KBM-7 (cell line): ENCODE results near the gene TMEM53.

ENCODE experiments used
- DNase-seq: peaks from one replicate; pipeline ENCODE4 v3.0.0-alpha.2; 2015
- in situ Hi-C: fragments of 300-500 bp; cut with MboI; formaldehyde crosslinking; loops from 2 replicates; pipeline ENCODE4 v1.14.3; 2020; ENCODE audit warnings: low sequenced_read_pairs, low pct_unique_long_range_greater_than_20kb, mixed read lengths

TMEM53 gene

DNA sequence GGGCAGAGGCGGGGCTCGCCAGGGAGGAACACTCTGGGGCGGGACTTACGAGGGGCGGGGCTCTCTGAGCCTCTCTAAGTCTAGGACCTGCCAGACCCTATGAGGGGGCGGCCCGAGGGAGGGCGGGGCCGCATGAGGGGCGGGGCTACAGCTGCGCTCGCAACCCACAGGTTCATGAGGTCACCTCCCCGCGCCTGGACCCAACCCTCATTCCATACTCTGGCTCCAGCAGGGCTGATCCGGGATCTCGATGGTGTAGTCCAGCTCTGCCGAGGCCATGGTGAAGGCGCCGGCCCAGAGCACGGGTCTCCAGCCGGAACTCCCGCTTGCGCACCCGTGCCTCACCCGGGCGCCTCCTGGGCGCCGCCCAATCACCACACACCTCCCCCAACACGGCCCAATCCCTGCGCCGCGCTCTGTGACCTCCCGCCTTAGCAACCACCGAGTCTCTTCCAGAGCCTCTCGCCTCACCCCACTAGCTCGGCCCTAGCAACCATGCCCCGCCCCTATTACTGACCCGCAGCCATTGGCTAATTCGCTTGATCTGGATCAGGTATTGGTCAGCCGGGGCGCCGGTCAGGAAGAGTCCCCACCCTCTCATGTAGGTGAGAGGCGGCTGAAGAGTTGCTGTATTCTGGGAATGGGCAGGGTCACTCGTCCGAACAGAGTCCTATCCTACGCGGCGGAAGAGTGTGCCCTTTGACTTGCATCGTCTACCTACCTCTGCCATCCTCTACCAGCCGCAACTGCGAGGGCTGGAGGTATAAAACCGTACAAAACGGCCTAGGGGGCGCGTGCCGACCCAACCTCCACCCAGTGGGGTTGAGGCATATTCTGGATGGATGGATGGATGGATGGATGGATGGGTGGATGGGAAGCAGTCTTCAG is at the start of gene TMEM53, which contains the start of gene ARMH1:
Gene TMEM53, minus strand, starts transcription at position 369 of the 888 bp plus-strand sequence. Its CDS starts 90 bp downstream, at position 279.
Gene ARMH1, plus strand, starts transcription at position 602 of the 888 bp plus-strand sequence. CDS start 14,984 bp downstream, outside the sequence.
- DNase-seq, result peak; percentile 67
- in situ Hi-C loops, result no loop called here

DNA sequence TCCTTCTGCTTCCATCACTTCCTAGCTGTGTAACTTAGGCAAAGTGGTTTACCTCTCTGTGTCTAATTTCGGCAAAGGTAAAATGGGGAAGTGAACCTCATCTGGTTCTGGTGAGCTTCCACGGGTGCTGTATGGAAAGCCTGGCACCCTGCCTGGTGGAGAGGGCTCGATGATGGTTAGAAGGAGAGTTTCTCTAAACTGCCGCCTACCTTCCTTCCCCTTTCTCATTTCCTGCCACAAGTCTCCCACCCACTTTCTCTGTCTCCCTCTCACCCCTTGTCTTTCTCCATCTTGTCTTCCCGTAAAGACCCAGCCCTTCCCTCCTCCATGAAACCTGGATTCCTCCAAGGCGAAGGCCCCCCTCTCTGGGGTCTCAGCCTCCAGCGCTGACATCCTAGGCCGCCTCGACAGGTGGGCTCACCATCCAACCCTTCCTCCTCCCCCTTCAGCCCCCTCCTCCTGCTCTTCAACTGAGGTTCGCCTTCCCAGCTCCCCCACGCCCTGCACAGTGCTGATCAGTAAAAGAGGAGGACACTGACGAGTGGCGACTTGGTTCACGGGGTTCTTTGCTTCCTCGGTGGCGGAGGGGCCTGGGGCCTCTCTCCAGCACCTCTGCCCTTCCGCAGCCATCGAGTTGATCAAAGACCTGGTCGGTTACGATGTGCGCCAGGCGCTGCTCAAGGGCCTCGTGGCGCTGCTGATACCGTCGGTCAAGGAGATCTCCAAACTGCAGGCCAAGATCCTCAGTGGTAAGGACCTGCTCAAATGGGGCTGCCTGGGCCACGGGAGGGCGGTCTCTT is 49.4 kb upstream of the TMEM53 start:
- DNase-seq, result peak; percentile 98
- in situ Hi-C loops, result no loop called here

DNA sequence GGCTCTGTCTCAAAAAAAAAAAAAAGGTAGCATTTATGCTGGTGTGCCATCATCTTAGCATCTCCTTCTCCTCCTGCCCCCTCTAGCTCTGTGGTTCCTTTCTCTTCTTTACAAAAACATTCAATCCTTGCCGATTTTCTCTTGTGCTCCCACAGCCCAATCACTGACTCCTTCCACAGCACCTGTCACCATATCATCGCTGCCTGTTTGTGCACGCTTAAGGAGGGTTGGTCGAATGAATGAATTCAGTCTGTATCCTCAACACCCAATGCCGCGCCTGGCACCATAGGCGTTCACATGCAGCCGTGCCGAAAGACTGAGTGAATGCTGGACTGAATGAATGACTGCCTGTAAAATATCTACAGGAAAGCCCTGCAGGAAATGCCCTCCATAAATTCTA is 48.8 kb upstream of the TMEM53 start:
- in situ Hi-C loops, result no loop called here
- no peak for DNase-seq

DNA sequence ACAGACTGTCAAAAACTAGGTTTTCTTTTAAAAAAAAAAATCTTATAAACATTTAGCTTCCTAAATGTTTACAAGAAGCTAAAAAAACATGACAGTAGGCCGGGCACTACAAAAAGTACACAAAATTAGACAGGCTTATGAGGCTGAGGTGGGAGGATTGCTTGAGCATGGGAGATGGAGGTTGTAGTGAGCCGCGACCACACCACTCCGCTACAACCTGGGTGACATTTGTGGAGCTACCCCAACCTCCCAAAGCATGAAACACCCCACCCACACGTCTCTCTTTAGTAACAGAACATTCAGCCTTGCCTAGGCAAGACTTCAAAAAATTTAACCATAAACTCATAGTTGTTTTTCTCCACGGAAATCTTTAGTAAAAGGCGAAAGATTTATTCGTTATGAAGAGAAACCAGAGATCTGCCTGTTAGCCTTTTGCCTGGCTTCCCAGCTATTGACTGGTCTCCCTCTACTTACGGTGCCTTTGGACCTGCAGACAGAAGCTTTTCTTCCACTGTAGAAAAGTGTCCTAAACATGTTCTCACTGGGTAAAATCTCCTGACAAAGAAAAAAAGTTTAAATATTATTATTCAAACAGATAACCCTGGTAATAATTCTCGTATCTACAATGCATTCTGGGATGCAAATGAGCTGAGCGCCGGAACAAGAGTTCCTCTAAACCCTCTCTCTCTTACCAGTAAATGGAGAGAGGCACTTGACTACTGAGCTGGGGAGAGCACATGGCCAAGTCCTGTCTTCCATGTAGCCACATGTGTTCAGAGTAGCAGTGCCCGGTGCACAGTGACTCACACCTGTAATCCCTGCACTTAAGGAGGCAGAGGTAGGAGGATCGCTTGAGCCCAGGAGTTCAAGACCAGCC is 47.4 kb upstream of the TMEM53 start:
- in situ Hi-C loops, result no loop called here
- DNase-seq, result peak; percentile 99

- in situ Hi-C loops, result no loop called here
- no peak for DNase-seq
Measured at GRCh38 chr1:44720281-44720680, 46.0 kb upstream of the TMEM53 start.

- in situ Hi-C loops, result no loop called here
- no peak for DNase-seq
Measured at GRCh38 chr1:44719318-44719717, 45.0 kb upstream of the TMEM53 start.

DNA sequence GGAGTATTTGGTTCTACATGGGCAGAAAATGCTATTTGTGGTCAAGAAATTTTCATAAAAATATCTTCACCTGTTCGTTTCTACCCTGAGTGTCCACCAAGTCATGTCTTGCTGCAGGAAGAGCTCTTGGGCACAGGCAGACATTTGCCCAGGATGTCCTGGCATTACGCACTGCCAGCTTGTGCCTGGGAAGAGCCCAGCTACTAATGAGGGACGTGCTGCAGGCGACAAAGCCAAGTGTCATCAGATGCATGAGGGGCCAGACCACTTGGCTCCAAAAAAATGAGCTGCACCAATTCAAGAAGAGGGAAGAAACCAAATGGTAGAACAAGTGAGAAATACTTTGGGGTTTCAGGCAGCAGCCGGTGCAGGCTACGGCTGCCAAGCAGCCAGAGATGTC is 43.8 kb upstream of the TMEM53 start:
- in situ Hi-C loops, result no loop called here
- DNase-seq, result no peak

DNA sequence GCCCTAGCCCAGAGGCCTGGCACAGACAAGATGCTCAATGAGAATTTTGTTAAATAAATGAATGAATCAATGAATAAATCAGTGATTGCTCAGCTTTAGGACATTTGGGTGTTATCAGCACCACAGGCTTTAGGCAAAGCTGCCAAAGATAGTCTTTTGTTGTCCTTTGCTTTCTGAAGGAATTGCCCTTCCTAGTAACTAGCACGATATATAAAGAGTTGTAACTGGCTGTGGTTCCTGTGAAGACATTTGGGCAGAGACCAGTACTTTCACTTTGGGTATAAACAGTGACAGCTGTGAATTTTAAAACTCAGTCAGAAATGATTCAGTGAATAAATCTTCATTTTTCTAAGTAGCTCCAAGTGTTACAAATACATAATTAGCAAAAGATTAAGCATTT is 43.4 kb upstream of the TMEM53 start:
- no peak for DNase-seq
- in situ Hi-C loops, result no loop called here

DNA sequence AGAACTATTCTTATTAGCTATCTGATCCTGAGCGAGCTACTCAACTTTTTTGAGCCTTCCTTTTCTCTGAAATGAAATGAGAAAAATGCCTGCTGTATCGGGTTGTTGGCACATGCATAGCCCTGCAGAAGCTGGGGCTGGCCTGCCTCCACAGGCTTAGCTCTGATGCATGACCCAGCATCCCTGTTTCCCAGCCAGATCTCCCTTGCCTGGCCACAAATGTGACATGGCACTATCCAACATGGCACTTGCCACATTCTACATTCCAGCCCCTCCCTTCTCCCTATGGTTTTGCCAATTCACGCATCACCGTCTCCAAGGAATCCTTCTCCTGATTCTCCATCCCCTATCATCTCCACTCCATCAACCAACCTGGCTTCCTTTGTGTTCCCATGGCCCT is 42.9 kb upstream of the TMEM53 start:
- DNase-seq, result no peak
- in situ Hi-C loops, result no loop called here

- in situ Hi-C loops, result no loop called here
- DNase-seq, result peak; percentile 91
Measured at GRCh38 chr1:44714944-44715571, 40.8 kb upstream of the TMEM53 start.

GRCh38 chr1:44714532-44714931 is 40.3 kb upstream of the TMEM53 start:
- in situ Hi-C loops, result no loop called here
- DNase-seq, result no peak

- in situ Hi-C loops, result no loop called here
Measured at GRCh38 chr1:44713321-44713781, 39.1 kb upstream of the TMEM53 start.

GRCh38 chr1:44707959-44708831 is 33.9 kb upstream of the TMEM53 start:
- DNase-seq, result peak; percentile 74
- in situ Hi-C loops, result no loop called here

More at GRCh38 chr1:44713321-44713781, 39.1 kb upstream of the TMEM53 start:
- peak; percentile 61 for DNase-seq

DNA sequence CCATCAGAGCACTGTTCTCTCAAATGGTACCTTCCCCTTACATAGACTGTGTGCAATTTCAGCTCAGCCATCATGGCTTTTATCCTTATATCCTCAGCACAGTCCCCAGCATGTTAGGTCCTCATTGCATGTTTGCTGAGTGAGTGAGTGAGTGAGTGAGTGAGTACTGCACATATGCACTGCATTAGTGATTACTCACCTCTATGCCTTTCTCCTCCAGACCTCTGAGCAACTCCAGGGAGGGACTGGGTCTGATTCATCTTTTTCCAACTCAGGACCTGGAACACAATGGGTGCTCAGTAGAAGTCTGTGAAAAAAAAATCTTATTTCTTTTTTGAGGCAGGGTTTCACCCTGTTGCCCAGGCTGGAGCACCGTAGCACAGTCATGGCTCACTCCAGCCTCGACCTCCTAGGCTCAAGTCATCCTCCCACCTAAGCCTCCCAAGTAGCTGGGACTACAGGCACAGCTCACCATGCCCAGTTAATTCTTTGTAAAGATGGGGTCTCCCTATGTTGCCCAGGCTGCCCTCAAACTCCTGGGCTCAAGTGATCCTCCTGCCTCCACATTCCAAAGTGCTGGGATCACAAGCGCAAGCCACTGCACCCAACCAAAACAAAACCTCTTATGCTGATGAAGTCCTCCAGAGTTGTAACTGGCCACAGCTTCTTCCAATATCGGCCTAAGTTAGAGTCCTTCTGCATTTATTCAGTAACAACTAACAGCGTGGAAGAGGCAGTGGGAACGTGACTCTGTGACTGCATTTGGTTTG is 33.0 kb upstream of the TMEM53 start:
- DNase-seq, result no peak
- in situ Hi-C loops, result no loop called here

- DNase-seq, result no peak
- in situ Hi-C loops, result no loop called here
Measured at GRCh38 chr1:44705938-44706337, 31.7 kb upstream of the TMEM53 start.

- in situ Hi-C loops, result no loop called here
Measured at GRCh38 chr1:44705470-44705869, 31.2 kb upstream of the TMEM53 start.

GRCh38 chr1:44701141-44701573 is 26.9 kb upstream of the TMEM53 start:
- no peak for DNase-seq
- in situ Hi-C loops, result no loop called here

More at GRCh38 chr1:44705470-44705869, 31.2 kb upstream of the TMEM53 start:
- no peak for DNase-seq
